ENCODE data around the gene AOPEP. TPM values are rescaled to one million over a fixed set of nuclear protein-coding genes. Genes with fewer than 3 reads are reported as not detected.
A peak's percentile ranks its signal among the peaks of the same experiment; 100 is the strongest.

AOPEP gene
- total RNA-seq, 6 experiments from 2014 or later, result 36.6 to 110 (median 63.3) TPM

- Histone ChIP-seq H3K9me3 (no peaks in the 10 kb centered on the region), H3K27ac (peak overlapping the region; percentile 68 to 89 (median 88)), H3K4me3 (no peak overlapping the region), H3K4me1 (peaks cover 0 to 14% (median 3%) of the 10 kb centered on the region in 4 donors), H3K36me3 (no peaks in the 10 kb centered on the region), H3K27me3 (no peaks in the 10 kb centered on the region)
- WGBS (ENCODE audit: insufficient coverage, low coverage, low lambda C conversion rate, missing lambda C conversion rate), result 14% methylated on average over 4 of the region's 4 CpGs
- ATAC-seq (peak; percentile 93 to 99 (median 94)), DNase-seq (no peak)
- peak; percentile 42 for TF ChIP-seq POLR2A (IDR thresholded peaks at IDR 0.05)
- TF ChIP-seq CTCF (IDR thresholded peaks at IDR 0.05), result no peak
- intact Hi-C loops (cut with DNase I), result no loop called here
These were observed 107.3 kb downstream of the AOPEP start for GRCh38 chr9:94833802-94834201.

GRCh38 chr9:94837404-94837803, 110.9 kb downstream of the AOPEP start:
- ATAC-seq, result no peak
- intact Hi-C loops (cut with DNase I), result no loop called here
- Histone ChIP-seq H3K4me1 (peaks cover 0 to 27% (median 3%) of the 10 kb centered on the region in 4 donors), H3K27me3 (no peaks in the 10 kb centered on the region), H3K9me3 (no peaks in the 10 kb centered on the region), H3K36me3 (no peaks in the 10 kb centered on the region), H3K27ac (no peak overlapping the region), H3K4me3 (no peak overlapping the region)
- TF ChIP-seq CTCF (IDR thresholded peaks at IDR 0.05) (no peak), POLR2A (IDR thresholded peaks at IDR 0.05) (no peak)
- no peak for DNase-seq
- 73% methylated on average over 5 of the region's 5 CpGs for WGBS (ENCODE audit: insufficient coverage, low coverage, low lambda C conversion rate, missing lambda C conversion rate)

- TF ChIP-seq CTCF (IDR thresholded peaks at IDR 0.05) (no peak), POLR2A (IDR thresholded peaks at IDR 0.05) (no peak)
- no peak for ATAC-seq
- Histone ChIP-seq H3K36me3 (no peaks in the 10 kb centered on the region), H3K4me3 (no peak overlapping the region), H3K27me3 (no peaks in the 10 kb centered on the region), H3K4me1 (peaks cover 0 to 18% (median 2%) of the 10 kb centered on the region in 4 donors), H3K27ac (no peak overlapping the region), H3K9me3 (no peaks in the 10 kb centered on the region)
- WGBS (ENCODE audit: insufficient coverage, low coverage, low lambda C conversion rate, missing lambda C conversion rate), result 78% methylated on average over 1 of the region's 1 CpG
- no peak for DNase-seq
- intact Hi-C loops (cut with DNase I), result no loop called here
These were observed 112.9 kb downstream of the AOPEP start for GRCh38 chr9:94839398-94839797.

GRCh38 chr9:94840738-94841137, 114.2 kb downstream of the AOPEP start:
- DNase-seq (no peak), ATAC-seq (peak in 1 of 4 donors; percentile 16)
- no peak overlapping the region for H3K4me3 ChIP-seq
- H3K4me1 ChIP-seq, result peaks cover 0 to 13% (median 2%) of the 10 kb centered on the region in 4 donors
- TF ChIP-seq CTCF (IDR thresholded peaks at IDR 0.05) (no peak), POLR2A (IDR thresholded peaks at IDR 0.05) (no peak)
- H3K27me3 ChIP-seq, result no peaks in the 10 kb centered on the region
- H3K36me3 ChIP-seq, result no peaks in the 10 kb centered on the region
- intact Hi-C loops (cut with DNase I), result no loop called here
- no peaks in the 10 kb centered on the region for H3K9me3 ChIP-seq
- no peak overlapping the region for H3K27ac ChIP-seq

- H3K9me3 ChIP-seq, result no peaks in the 10 kb centered on the region
- no peak for TF ChIP-seq CTCF (IDR thresholded peaks at IDR 0.05)
- no peak for TF ChIP-seq POLR2A (IDR thresholded peaks at IDR 0.05)
- H3K4me1 ChIP-seq, result peaks cover 0 to 13% (median 2%) of the 10 kb centered on the region in 4 donors
- H3K27ac ChIP-seq, result no peak overlapping the region
- ATAC-seq (no peak), DNase-seq (no peak)
- 52% methylated on average over 3 of the region's 4 CpGs for whole genome bisulfite sequencing (ENCODE audit: insufficient coverage, low coverage, low lambda C conversion rate, missing lambda C conversion rate)
- no peaks in the 10 kb centered on the region for H3K27me3 ChIP-seq
- intact Hi-C loops (cut with DNase I), result no loop called here
- no peaks in the 10 kb centered on the region for H3K36me3 ChIP-seq
- no peak overlapping the region for H3K4me3 ChIP-seq
These were observed 116.6 kb downstream of the AOPEP start for GRCh38 chr9:94843134-94843533.
